ENCODE data around the gene IMPDH2. TPM values are rescaled to one million over a fixed set of nuclear protein-coding genes. Genes with fewer than 3 reads are reported as not detected.

IMPDH2 gene
- total and polyA plus RNA-seq, 10 of the 15 experiments (the other 5 are each of a cell fraction or from before 2014, with no cell fraction given), result 190 to 424 (median 345) TPM

DNA sequence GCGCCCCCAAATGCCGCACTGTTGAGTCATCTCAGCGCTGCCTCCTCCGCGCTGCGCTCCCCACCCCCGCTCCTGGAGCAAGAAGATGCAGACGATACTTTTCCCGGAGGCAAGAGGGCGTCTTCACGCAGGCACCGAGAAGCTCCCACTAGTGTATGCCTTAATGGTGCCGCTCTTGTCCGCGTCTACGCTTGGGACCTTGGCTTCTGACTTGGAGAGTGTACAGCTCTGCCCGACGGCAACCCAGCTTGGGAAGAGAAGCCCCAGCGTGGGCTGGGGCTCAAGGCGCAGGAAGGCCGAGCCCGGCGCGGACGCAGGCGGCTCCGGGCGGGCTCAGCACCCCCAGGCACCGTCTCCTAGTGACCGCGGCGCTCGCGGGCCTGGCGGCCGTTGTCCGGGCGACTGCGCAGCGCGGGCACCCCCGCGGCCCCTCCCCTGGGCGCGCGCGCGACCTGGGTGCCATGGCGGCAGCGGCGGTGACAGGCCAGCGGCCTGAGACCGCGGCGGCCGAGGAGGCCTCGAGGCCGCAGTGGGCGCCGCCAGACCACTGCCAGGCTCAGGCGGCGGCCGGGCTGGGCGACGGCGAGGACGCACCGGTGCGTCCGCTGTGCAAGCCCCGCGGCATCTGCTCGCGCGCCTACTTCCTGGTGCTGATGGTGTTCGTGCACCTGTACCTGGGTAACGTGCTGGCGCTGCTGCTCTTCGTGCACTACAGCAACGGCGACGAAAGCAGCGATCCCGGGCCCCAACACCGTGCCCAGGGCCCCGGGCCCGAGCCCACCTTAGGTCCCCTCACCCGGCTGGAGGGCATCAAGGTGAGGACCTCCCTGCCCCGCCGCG is 39.2 kb downstream of the IMPDH2 start, which contains the start of gene P4HTM (continued):
- TF ChIP-seq IKZF2 (IDR thresholded peaks at IDR 0.05), result peak; percentile 75 to 76
- TF ChIP-seq SMAD5 (IDR thresholded peaks at IDR 0.05; ENCODE audit: low read depth), result no peak
- TF ChIP-seq RB1 (IDR thresholded peaks at IDR 0.05; ENCODE audit: borderline replicate concordance), result peak; percentile 62; the same call in 1 of the 2 replicates
- peak; percentile 57; the same call in 1 of the 2 replicates for TF ChIP-seq RUNX3 (IDR thresholded peaks at IDR 0.05; ENCODE audit: low read length)
- peak; percentile 71 for TF ChIP-seq POLR2A (IDR thresholded peaks at IDR 0.05; ENCODE audit: low read depth, low read length)
- TF ChIP-seq BHLHE40 (IDR thresholded peaks at IDR 0.05; ENCODE audit: borderline replicate concordance in 1 of 2, low read depth in 2 of 2, low read length in 1 of 2), result peak in 1 of 2 experiments; percentile 52; a peak in 2 of 4 replicates
- TF ChIP-seq TARDBP (IDR thresholded peaks at IDR 0.05; ENCODE audit: borderline replicate concordance), result no peak; the same call in 1 of the 2 replicates
- TF ChIP-seq CHD2 (IDR thresholded peaks at IDR 0.05; ENCODE audit: borderline replicate concordance, low read depth, low read length), result peak; percentile 65; the same call in 1 of the 2 replicates
- peak; percentile 59; the same call in 1 of the 2 replicates for TF ChIP-seq JUND (IDR thresholded peaks at IDR 0.05; ENCODE audit: low read depth, low read length)
- TF ChIP-seq, protein P1, sequence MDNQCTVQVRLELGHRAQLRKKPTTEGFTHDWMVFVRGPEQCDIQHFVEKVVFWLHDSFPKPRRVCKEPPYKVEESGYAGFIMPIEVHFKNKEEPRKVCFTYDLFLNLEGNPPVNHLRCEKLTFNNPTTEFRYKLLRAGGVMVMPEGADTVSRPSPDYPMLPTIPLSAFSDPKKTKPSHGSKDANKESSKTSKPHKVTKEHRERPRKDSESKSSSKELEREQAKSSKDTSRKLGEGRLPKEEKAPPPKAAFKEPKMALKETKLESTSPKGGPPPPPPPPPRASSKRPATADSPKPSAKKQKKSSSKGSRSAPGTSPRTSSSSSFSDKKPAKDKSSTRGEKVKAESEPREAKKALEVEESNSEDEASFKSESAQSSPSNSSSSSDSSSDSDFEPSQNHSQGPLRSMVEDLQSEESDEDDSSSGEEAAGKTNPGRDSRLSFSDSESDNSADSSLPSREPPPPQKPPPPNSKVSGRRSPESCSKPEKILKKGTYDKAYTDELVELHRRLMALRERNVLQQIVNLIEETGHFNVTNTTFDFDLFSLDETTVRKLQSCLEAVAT (IDR thresholded peaks at IDR 0.05), result peak; percentile 15; the same call in 1 of the 2 replicates
- TF ChIP-seq ASH2L (IDR thresholded peaks at IDR 0.05; ENCODE audit: borderline replicate concordance, low read depth), result 0 out of 2 replicates have a peak, but pooled peaks have one; percentile 7

Data from GM12878 (cell line).